Activated B cell treated with CpG ODN at 0.5 μM for 24 hours (primary cell): Measurements from ENCODE around the gene ABL2. TPM values are rescaled to one million over a fixed set of nuclear protein-coding genes. Genes with fewer than 3 reads are reported as not detected.

Source experiments
- ATAC-seq: fragments of 200-7000 bp; cut with Tn5 transposase; one replicate; pipeline ENCODE4 v1.10.0; 2021; ENCODE audit warnings: low read depth, mild to moderate bottlenecking, moderate library complexity
- CTCF ChIA-PET: fragments of 350-600 bp; sonication (Branson Sonifier 250); formaldehyde crosslinking; loops from one replicate; lab custom pipeline; 2021; ENCODE audit warnings: antibody characterized with exemption; lab: Charles Lee
- POLR2A ChIA-PET: fragments of 350-600 bp; sonication (Branson Sonifier 250); formaldehyde crosslinking; loops from one replicate; lab custom pipeline; 2021; ENCODE audit warnings: antibody characterized with exemption; lab: Charles Lee
- DNase-seq: peaks from one replicate; pipeline ENCODE4 v3.0.0; 2022
- H3K27ac Mint-ChIP-seq: one replicate; pipeline ENCODE4 v1.8.0; 2020; ENCODE audit warnings: mixed read lengths
- H3K27me3 Mint-ChIP-seq: one replicate; pipeline ENCODE4 v1.8.0; 2021; ENCODE audit warnings: mixed read lengths
- H3K36me3 Mint-ChIP-seq: one replicate; pipeline ENCODE4 v1.8.0; 2021; ENCODE audit warnings: low read depth, mixed read lengths
- H3K4me1 Mint-ChIP-seq: one replicate; pipeline ENCODE4 v1.8.0; 2021; ENCODE audit warnings: mixed read lengths
- H3K4me3 Mint-ChIP-seq: one replicate; pipeline ENCODE4 v1.8.0; 2020; ENCODE audit warnings: mild to moderate bottlenecking, mixed read lengths
- H3K9me3 Mint-ChIP-seq: one replicate; pipeline ENCODE4 v1.8.0; 2020; ENCODE audit warnings: mixed read lengths
- intact Hi-C: fragments of 100-400 bp; cut with micrococcal nuclease; formaldehyde crosslinking; loops from one replicate; pipeline ENCODE4 v1.15.1; 2024
- total RNA-seq: library from RNA; stranded (reverse); gene quantifications from 2 replicates; pipeline ENCODE4 v1.2.3, GENCODE V29; 2022
- TF ChIP-seq, protein P1 (sequence below): fragments of 200-600 bp; IDR thresholded peaks from one replicate; pipeline ENCODE4 v1.8.0; 2022; ENCODE audit warnings: antibody characterized with exemption, mild to moderate bottlenecking

Gene ABL2
- total RNA-seq, 1 donor from 2014 or later, result 15.2 TPM

DNA sequence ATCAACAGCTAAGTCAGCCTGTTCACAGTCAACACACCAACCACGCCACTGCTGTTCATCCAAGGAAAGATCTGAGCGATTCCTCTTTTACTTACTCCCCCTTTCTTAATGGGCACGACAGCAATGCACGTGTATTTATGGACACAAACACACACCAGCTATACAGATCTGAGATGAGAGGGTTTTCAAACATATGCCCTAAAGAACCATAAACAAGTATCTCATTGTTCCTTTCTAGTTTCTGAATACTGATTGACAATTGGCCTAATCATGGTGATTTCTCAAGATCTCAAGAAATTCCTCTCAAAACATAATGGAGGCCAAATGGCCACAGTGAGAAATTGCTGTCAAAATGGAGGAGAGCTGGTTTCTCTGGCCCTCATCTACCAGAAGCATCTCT lies 129.6 kb downstream of the ABL2 start:
- TF ChIP-seq, protein P1, sequence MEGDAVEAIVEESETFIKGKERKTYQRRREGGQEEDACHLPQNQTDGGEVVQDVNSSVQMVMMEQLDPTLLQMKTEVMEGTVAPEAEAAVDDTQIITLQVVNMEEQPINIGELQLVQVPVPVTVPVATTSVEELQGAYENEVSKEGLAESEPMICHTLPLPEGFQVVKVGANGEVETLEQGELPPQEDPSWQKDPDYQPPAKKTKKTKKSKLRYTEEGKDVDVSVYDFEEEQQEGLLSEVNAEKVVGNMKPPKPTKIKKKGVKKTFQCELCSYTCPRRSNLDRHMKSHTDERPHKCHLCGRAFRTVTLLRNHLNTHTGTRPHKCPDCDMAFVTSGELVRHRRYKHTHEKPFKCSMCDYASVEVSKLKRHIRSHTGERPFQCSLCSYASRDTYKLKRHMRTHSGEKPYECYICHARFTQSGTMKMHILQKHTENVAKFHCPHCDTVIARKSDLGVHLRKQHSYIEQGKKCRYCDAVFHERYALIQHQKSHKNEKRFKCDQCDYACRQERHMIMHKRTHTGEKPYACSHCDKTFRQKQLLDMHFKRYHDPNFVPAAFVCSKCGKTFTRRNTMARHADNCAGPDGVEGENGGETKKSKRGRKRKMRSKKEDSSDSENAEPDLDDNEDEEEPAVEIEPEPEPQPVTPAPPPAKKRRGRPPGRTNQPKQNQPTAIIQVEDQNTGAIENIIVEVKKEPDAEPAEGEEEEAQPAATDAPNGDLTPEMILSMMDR, result no peak

DNA sequence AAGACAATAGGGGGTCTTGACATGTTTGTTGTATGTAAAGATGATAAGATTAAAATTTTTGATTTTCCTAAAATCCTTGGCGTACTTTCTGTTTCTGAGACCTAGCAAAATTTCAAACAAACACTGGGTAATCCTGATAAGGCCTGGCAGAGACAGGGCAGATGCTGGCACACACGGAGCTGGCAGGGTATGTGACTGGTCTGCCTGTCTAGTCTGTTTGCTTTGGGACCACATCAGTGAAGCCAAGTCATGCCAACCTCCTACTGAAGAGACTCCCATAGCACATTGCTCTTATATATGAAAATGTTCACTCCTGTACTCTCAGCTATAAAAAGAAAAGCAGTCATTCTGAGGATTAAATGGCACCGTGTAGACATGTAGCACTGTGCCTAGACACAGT lies 133.6 kb downstream of the ABL2 start:
- ATAC-seq (no peak), DNase-seq (no peak)
- POLR2A ChIA-PET, result no interaction called here
- intact Hi-C loops, result no loop called here
- Mint-ChIP-seq H3K27ac (peak overlapping the region; percentile 46), H3K9me3 (no peaks in the 10 kb centered on the region), H3K36me3 (peaks cover 72% of the 10 kb centered on the region), H3K4me1 (no peaks in the 10 kb centered on the region), H3K27me3 (no peaks in the 10 kb centered on the region), H3K4me3 (no peak overlapping the region)
- CTCF ChIA-PET, result no interaction called here
- TF ChIP-seq, protein P1, result no peak

More for the DNA sequence above, 129.6 kb downstream of the ABL2 start:
- Mint-ChIP-seq H3K9me3 (no peaks in the 10 kb centered on the region), H3K36me3 (peaks cover 36% of the 10 kb centered on the region), H3K4me1 (no peaks in the 10 kb centered on the region), H3K4me3 (no peak overlapping the region), H3K27me3 (no peaks in the 10 kb centered on the region), H3K27ac (no peak overlapping the region)
- ChIA-PET POLR2A (no interaction called here), CTCF (no interaction called here)
- no peak for DNase-seq
- intact Hi-C loops, result no loop called here
- ATAC-seq, result no peak

DNA sequence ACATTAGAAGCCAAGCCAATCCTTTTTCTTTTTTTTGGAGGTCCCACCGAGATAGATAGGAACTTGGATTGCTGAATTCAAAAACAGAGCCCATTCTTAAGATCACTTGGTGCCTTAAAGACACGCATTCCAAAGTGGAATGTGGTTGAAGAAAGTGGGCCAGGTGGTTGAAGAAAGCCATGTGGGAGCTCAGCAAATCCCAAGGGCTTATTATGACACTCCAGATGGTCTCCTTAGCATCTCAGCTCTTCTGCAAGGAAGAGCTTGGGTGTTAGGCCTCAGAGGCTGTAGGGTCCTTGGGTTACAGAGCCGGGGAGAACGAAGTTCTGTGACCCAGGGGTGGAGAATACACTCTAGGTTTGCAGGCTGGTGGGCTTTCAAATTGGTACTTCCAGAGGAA lies 134.1 kb downstream of the ABL2 start:
- CTCF ChIA-PET, result no interaction called here
- H3K9me3 Mint-ChIP-seq, result no peaks in the 10 kb centered on the region
- H3K27me3 Mint-ChIP-seq, result no peaks in the 10 kb centered on the region
- intact Hi-C loops, result no loop called here
- DNase-seq (no peak), ATAC-seq (no peak)
- POLR2A ChIA-PET, result no interaction called here
- no peak overlapping the region for H3K4me3 Mint-ChIP-seq
- peaks cover 3% of the 10 kb centered on the region for H3K4me1 Mint-ChIP-seq
- TF ChIP-seq, protein P1, result no peak
- H3K36me3 Mint-ChIP-seq, result peaks cover 77% of the 10 kb centered on the region
- no peak overlapping the region for H3K27ac Mint-ChIP-seq

DNA sequence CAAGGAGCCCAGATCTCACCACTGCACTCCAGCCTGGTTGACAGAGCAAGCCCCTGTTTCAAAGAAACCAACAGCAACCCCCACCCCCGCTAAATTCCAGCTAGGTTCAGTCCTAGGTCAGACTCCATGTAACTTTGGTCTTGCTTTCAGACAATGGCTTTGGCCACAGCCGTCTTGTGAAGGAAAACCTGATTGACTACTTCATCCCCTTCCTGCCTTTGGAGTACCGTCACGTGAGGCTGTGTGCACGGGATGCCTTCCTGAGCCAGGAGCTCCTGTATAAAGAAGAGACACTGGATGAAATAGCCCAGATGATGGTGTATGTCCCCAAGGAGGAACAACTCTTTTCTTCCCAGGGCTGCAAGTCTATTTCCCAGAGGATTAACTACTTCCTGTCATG lies 134.7 kb downstream of the ABL2 start:
- Mint-ChIP-seq H3K4me1 (peaks cover 4% of the 10 kb centered on the region), H3K27me3 (no peaks in the 10 kb centered on the region), H3K36me3 (peaks cover 81% of the 10 kb centered on the region), H3K4me3 (no peak overlapping the region), H3K27ac (no peak overlapping the region), H3K9me3 (no peaks in the 10 kb centered on the region)
- TF ChIP-seq, protein P1, result no peak
- ChIA-PET CTCF (no interaction called here), POLR2A (no interaction called here)
- intact Hi-C loops, result no loop called here
- DNase-seq (no peak), ATAC-seq (no peak)

DNA sequence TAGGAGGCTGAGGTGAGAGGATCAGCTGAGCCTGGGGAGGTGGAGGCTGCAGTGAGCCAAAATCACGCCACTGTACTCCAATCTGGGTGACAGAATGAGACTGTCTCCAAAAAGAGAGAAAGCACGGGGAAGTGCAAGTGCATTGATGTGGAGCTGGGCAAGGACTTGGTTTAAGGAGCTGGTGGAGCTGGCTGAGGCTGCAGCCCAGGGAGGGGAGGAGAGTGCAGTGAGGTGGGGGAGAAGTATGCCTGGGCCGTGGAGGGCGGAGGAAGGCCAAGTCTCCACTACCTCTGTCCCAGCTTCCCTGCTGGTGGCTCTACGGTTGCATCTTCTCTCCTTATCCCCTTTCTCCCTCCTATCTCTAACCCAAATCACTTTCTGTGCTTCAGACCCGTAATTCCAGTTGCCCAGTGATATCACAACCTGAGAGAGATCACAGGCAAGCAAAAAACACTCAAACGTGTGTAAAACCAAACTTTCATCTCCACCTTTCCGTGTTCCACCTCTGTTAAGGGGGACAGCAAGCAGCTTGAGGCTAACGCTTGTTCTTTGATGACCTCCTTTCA lies 136.5 kb downstream of the ABL2 start:
- peaks cover 90% of the 10 kb centered on the region for H3K36me3 Mint-ChIP-seq
- CTCF ChIA-PET, result interaction anchor here (1.2 kb wide), 1 partner anchor 275 kb away, joined by 3 read pairs; no protein-coding TSS in a partner anchor
- H3K4me1 Mint-ChIP-seq, result peaks cover 22% of the 10 kb centered on the region
- ATAC-seq (no peak), DNase-seq (no peak)
- no peaks in the 10 kb centered on the region for H3K9me3 Mint-ChIP-seq
- H3K4me3 Mint-ChIP-seq, result no peak overlapping the region
- POLR2A ChIA-PET, result interaction anchor here (1.5 kb wide), 1 partner anchor 11 kb away, joined by 7 read pairs; the partner anchor contains the start of gene TOR3A
- no peak overlapping the region for H3K27ac Mint-ChIP-seq
- TF ChIP-seq, protein P1, result no peak
- no peaks in the 10 kb centered on the region for H3K27me3 Mint-ChIP-seq
- intact Hi-C loops, result no loop called here
